BJ (cell line): ENCODE results near the gene GNPNAT1. TPM values are rescaled to one million over a fixed set of nuclear protein-coding genes. Genes with fewer than 3 reads are reported as not detected.
"Not testable (repeated sequence)": the region's sequence is repeated elsewhere in the genome, so short reads cannot be mapped to it uniquely, and the experiment has no call there.

ENCODE experiments used
- CTCF ChIA-PET: fragments of 350-600 bp; formaldehyde crosslinking; extraction: SDS; loops from one replicate; lab custom pipeline; 2021; ENCODE audit warnings: antibody characterized with exemption, inconsistent platforms; lab: Yijun Ruan, JAX
- POLR2A ChIA-PET: fragments of 300-600 bp; sonication (Branson Sonifier 250); formaldehyde crosslinking; extraction: SDS; loops from one replicate; lab custom pipeline; 2021; ENCODE audit warnings: antibody characterized with exemption; lab: Charles Lee
- DNase-seq: peaks from one replicate; pipeline ENCODE4 v3.0.0-alpha.2; 2011; ENCODE audit warnings: low read depth
- H3K27me3 ChIP-seq: 2 replicates; pipeline ENCODE4 v1.6.0; 2011; ENCODE audit warnings: low read length; ENCODE audit not compliant: control insufficient read depth, insufficient read depth
- H3K36me3 ChIP-seq: 2 replicates; pipeline ENCODE4 v1.5.1; 2011; ENCODE audit warnings: low read length; ENCODE audit not compliant: control insufficient read depth, insufficient read depth
- H3K4me3 ChIP-seq: 2 replicates; pipeline ENCODE4 v1.5.1; 2011; ENCODE audit warnings: low read depth, mild to moderate bottlenecking, control low read depth, low read length
- polyA plus RNA-seq: library from polyadenylated mRNA; depleted of rRNA; stranded (reverse); fragments of >200 nt; gene quantifications from 2 replicates; pipeline ENCODE4 v1.2.3, GENCODE V29; 2011
- TF ChIP-seq, protein P1 (sequence below): IDR thresholded peaks from 2 replicates; pipeline ENCODE4 v1.5.1; 2011; ENCODE audit warnings: low read depth, mild to moderate bottlenecking, control low read depth, inconsistent platforms, low read length, moderate library complexity; ENCODE audit not compliant: insufficient read depth

GNPNAT1 gene
- polyA plus RNA-seq, 1 experiment = 19.0 TPM

DNA sequence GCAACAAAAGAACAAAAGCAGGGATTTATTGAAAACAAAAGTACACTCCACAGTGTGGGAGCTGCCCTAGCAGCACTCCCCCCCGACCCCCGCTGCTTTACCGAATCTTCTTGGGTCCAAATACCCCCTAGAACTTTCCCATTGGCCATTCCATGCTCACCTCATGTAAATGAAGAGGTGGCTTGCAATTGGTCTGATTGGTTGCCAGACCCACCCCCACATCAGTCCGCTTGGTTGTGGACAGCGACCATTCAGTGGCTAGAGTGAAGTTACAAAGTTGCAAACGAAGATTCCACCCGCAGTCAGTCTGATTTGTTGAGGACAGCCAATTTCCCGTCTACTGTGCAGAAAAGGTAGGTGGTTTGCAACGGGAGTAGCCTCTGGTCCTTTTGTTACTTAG lies 57.6 kb downstream of the GNPNAT1 start:
- no peak overlapping the region for H3K4me3 ChIP-seq
- H3K27me3 ChIP-seq = no peaks in the 10 kb centered on the region
- ChIA-PET CTCF (no interaction called here), POLR2A (no interaction called here)
- H3K36me3 ChIP-seq = no peaks in the 10 kb centered on the region; the same call in 1 of the 2 replicates
- TF ChIP-seq, protein P1, sequence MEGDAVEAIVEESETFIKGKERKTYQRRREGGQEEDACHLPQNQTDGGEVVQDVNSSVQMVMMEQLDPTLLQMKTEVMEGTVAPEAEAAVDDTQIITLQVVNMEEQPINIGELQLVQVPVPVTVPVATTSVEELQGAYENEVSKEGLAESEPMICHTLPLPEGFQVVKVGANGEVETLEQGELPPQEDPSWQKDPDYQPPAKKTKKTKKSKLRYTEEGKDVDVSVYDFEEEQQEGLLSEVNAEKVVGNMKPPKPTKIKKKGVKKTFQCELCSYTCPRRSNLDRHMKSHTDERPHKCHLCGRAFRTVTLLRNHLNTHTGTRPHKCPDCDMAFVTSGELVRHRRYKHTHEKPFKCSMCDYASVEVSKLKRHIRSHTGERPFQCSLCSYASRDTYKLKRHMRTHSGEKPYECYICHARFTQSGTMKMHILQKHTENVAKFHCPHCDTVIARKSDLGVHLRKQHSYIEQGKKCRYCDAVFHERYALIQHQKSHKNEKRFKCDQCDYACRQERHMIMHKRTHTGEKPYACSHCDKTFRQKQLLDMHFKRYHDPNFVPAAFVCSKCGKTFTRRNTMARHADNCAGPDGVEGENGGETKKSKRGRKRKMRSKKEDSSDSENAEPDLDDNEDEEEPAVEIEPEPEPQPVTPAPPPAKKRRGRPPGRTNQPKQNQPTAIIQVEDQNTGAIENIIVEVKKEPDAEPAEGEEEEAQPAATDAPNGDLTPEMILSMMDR = no peak
- no peak for DNase-seq

GRCh38 chr14:52730709-52731111 lies 60.7 kb downstream of the GNPNAT1 start:
- Histone ChIP-seq H3K27me3 (no peaks in the 10 kb centered on the region), H3K4me3 (peak overlapping the region; percentile 82), H3K36me3 (peaks cover 2% of the 10 kb centered on the region)
- TF ChIP-seq, protein P1 = no peak
- no peak for DNase-seq
- ChIA-PET CTCF (no interaction called here), POLR2A (no interaction called here)

DNA sequence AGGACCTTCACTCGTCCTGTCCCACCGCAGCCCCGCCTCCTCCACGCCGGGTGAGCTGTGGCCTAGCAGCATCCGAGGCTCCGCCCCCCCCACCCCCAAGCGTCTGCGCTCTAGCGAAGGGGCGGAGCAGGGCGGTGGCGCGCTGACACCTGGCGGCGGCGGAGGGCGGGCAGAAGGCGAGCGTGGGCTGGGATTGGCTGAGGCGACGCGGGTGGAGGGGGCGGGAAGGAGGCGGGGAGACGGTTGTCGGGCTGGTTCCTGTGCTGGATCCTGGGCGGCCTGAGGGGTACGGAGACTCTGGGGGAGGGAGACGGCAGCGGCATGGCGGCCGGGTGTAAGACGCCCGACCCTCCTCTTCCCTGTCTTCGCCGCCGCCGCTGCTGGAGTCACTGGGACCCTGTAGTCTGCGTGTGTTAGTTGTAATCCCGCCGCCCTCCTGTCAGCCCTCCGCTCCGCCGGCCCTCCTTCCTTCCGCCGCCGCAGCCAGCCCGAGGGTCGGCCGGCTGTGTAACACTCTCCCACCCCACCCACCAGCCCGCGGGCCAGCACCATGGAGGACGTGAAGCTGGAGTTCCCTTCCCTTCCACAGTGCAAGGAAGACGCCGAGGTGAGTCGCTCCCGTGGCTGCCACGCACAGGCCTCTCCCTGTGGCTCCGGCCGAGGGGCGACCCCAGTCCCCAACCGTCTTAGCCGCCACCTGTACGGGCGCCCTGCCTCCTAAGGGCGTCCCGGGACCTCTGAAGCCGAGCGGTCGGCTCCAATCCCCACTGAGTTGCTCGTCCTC lies 61.3 kb downstream of the GNPNAT1 start, which contains the start of gene STYX:
STYX (plus strand) TSS at position 242 of the 784 bp plus-strand sequence; CDS start at position 551, 309 bp downstream.
- Histone ChIP-seq H3K36me3 (peaks cover 2% of the 10 kb centered on the region), H3K27me3 (no peaks in the 10 kb centered on the region), H3K4me3 (peak within 1 kb of the TSS; percentile 82)
- TF ChIP-seq, protein P1 = no peak
- DNase-seq = peak; percentile 86
- CTCF ChIA-PET = no interaction called here
- POLR2A ChIA-PET = interaction anchor here (0.6 to 0.8 kb wide), 3 partner anchors 104 to 367 kb away, joined by 3 to 4 read pairs (median 4); no protein-coding TSS in a partner anchor

DNA sequence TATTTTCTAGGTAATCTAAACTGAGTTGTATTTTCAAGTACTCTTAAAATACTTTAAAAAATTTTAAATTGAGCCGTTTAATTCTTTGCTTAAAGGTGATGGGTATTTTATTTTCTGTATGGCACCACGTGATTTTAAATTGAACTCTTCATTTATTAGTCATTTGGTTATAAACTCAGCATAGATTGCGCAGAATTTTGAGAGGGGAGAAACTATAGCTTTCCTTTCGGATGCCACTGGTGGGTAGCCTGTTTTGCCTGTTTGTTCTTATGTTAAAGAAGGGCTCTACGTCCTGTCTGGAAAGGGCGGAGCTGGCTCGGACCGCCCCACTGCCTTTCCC lies 61.9 kb downstream of the GNPNAT1 start:
- CTCF ChIA-PET = interaction anchor here (0.6 kb wide), 1 partner anchor 43 kb away, joined by 3 read pairs; no protein-coding TSS in a partner anchor
- POLR2A ChIA-PET = interaction anchor here (0.6 to 0.8 kb wide), 3 partner anchors 105 to 367 kb away, joined by 3 to 4 read pairs (median 4); no protein-coding TSS in a partner anchor

GRCh38 chr14:52729035-52729434 lies 62.4 kb downstream of the GNPNAT1 start:
- H3K36me3 ChIP-seq, H3K4me3 ChIP-seq, DNase-seq, POLR2A ChIA-PET, H3K27me3 ChIP-seq: not testable (repeated sequence)
- CTCF ChIA-PET = interaction anchor here (0.6 kb wide), 2 partner anchors 23 to 44 kb away, joined by 3 read pairs; no protein-coding TSS in a partner anchor

More for the DNA sequence above, 61.9 kb downstream of the GNPNAT1 start:
- no peaks in the 10 kb centered on the region for H3K27me3 ChIP-seq
- peak overlapping the region; percentile 29 for H3K4me3 ChIP-seq
- TF ChIP-seq, protein P1 = no peak
- H3K36me3 ChIP-seq = peaks cover 2% of the 10 kb centered on the region
- no peak for DNase-seq

DNA sequence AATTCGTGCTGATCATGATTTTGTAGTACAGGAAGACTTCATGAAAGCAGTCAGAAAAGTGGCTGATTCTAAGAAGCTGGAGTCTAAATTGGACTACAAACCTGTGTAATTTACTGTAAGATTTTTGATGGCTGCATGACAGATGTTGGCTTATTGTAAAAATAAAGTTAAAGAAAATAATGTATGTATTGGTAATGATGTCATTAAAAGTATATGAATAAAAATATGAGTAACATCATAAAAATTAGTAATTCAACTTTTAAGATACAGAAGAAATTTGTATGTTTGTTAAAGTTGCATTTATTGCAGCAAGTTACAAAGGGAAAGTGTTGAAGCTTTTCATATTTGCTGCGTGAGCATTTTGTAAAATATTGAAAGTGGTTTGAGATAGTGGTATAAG lies 63.9 kb downstream of the GNPNAT1 start:
- H3K36me3 ChIP-seq, H3K4me3 ChIP-seq, CTCF ChIA-PET, H3K27me3 ChIP-seq, DNase-seq, POLR2A ChIA-PET: not testable (repeated sequence)
